HG03558 (cell line): ENCODE data around the gene BZW2.
A peak's percentile ranks its signal among the peaks of the same experiment; 100 is the strongest.

Experiments
- ATAC-seq: cut with Tn5 transposase; IDR thresholded peaks from one replicate; pipeline ENCODE4 v1.9.1; 2021; ENCODE audit warnings: moderate number of reproducible peaks; ENCODE audit not compliant: unreplicated experiment; ENCODE audit errors: extremely low read depth

Gene BZW2

GRCh38 chr7:16645593-16646471, at the start of gene BZW2, which contains the start of gene ANKMY2:
BZW2 (plus strand) TSS chr7:16646181; CDS start chr7:16665444, 19,263 bp downstream.
ANKMY2 (minus strand) TSS chr7:16645754; CDS start chr7:16645573, 181 bp downstream.
- ATAC-seq, result peak; percentile 95

- no peak for ATAC-seq
These were observed 48.0 kb upstream of the BZW2 start for GRCh38 chr7:16598015-16598414.

- ATAC-seq, result no peak
These were observed 46.1 kb upstream of the BZW2 start for GRCh38 chr7:16599860-16600259.

GRCh38 chr7:16603633-16604032, 42.3 kb upstream of the BZW2 start:
- no peak for ATAC-seq

GRCh38 chr7:16604054-16604453, 41.9 kb upstream of the BZW2 start:
- ATAC-seq, result no peak

GRCh38 chr7:16606704-16607103, 39.3 kb upstream of the BZW2 start:
- ATAC-seq, result no peak

- peak; percentile 74 for ATAC-seq
These were observed 36.0 kb upstream of the BZW2 start for GRCh38 chr7:16609842-16610450.

GRCh38 chr7:16611711-16612110, 34.3 kb upstream of the BZW2 start:
- ATAC-seq, result no peak

- no peak for ATAC-seq
These were observed 30.8 kb upstream of the BZW2 start for GRCh38 chr7:16615228-16615627.

GRCh38 chr7:16616122-16616521, 29.9 kb upstream of the BZW2 start:
- no peak for ATAC-seq

GRCh38 chr7:16616542-16616941, 29.4 kb upstream of the BZW2 start:
- ATAC-seq, result no peak

GRCh38 chr7:16619979-16620408, 26.0 kb upstream of the BZW2 start:
- ATAC-seq, result peak; percentile 82

GRCh38 chr7:16626388-16626787, 19.6 kb upstream of the BZW2 start:
- no peak for ATAC-seq

- ATAC-seq, result no peak
These were observed 18.7 kb upstream of the BZW2 start for GRCh38 chr7:16627236-16627635.

- ATAC-seq, result no peak
These were observed 15.3 kb upstream of the BZW2 start for GRCh38 chr7:16630654-16631053.

- ATAC-seq, result no peak
These were observed 11.7 kb upstream of the BZW2 start for GRCh38 chr7:16634271-16634738.

- ATAC-seq, result no peak
These were observed 9.4 kb upstream of the BZW2 start for GRCh38 chr7:16636555-16637101.

GRCh38 chr7:16637379-16637778, 8.6 kb upstream of the BZW2 start:
- ATAC-seq, result no peak

- ATAC-seq, result no peak
These were observed 7.4 kb upstream of the BZW2 start for GRCh38 chr7:16638282-16639280.

GRCh38 chr7:16644157-16644556, 1.8 kb upstream of the BZW2 start:
- ATAC-seq, result no peak
